ENCODE data around the gene OR4F6. TPM values are rescaled to one million over a fixed set of nuclear protein-coding genes. Genes with fewer than 3 reads are reported as not detected.

OR4F6 gene
- total and polyA plus RNA-seq, 2 donors (not counting 1 experiment from before 2014, with no cell fraction given): not detected

GRCh38 chr15:101813803-101814534, 10.7 kb downstream of the OR4F6 start:
- Mint-ChIP-seq H3K9me3 (ENCODE audit: insufficient read depth) (no peaks in the 10 kb centered on the region), H3K4me3 (no peak overlapping the region), H3K4me1 (no peaks in the 10 kb centered on the region), H3K27me3 (peaks cover 44% of the 10 kb centered on the region), H3K27ac (no peak overlapping the region)
- Histone ChIP-seq H2AFZ (ENCODE audit: insufficient read depth, low read depth, low read length, poor library complexity, severe bottlenecking) (no peak overlapping the region), H3K9me3 (ENCODE audit: control extremely low read depth in 1 of 3, control insufficient read depth in 2 of 3, insufficient read depth in 1 of 3, low read length in 2 of 3) (no peaks in the 10 kb centered on the region), H3K4me1 (ENCODE audit: control insufficient read depth in 2 of 2, insufficient read depth in 2 of 2, low read length in 2 of 2) (no peaks in the 10 kb centered on the region), H3K27ac (ENCODE audit: low read length in 2 of 2) (no peak overlapping the region), H3K4me2 (replicated peaks; ENCODE audit: low read depth, low read length, poor library complexity, severe bottlenecking) (no peak overlapping the region), H3K9ac (ENCODE audit: low read length) (no peak overlapping the region), H3K27me3 (replicated peaks in 1 of 4; ENCODE audit: control extremely low read depth in 1 of 4, control insufficient read depth in 3 of 4, insufficient read depth in 4 of 4, low read length in 3 of 4) (no peaks in the 10 kb centered on the region), H3K4me3 (ENCODE audit: control extremely low read depth in 1 of 5, extremely low read depth in 1 of 5, insufficient read depth in 1 of 5, low read depth in 2 of 5, low read length in 4 of 5) (no peak overlapping the region), H3K36me3 (replicated peaks in 1 of 2; ENCODE audit: control extremely low read depth in 1 of 2, control insufficient read depth in 1 of 2, extremely low read depth in 1 of 2, insufficient read depth in 2 of 2, low read length in 1 of 2) (no peaks in the 10 kb centered on the region), H3K79me2 (ENCODE audit: control insufficient read depth, insufficient read depth, low read length) (no peaks in the 10 kb centered on the region), H4K20me1 (ENCODE audit: control insufficient read depth, insufficient read depth, low read length, poor library complexity, severe bottlenecking) (no peaks in the 10 kb centered on the region)
- ATAC-seq (ENCODE audit: low read depth) (no peak), DNase-seq (no peak)
- CTCF ChIA-PET: no interaction called here
- no peak for TF ChIP-seq EZH2 (IDR thresholded peaks at IDR 0.05; ENCODE audit: borderline replicate concordance, insufficient read depth, low read depth, low read length, poor library complexity, severe bottlenecking)
- intact Hi-C loops (cut with micrococcal nuclease): no loop called here
- POLR2A ChIA-PET: no interaction called here
- 60% methylated on average over 1 of the region's 3 CpGs for WGBS (ENCODE audit: insufficient coverage)

- no peaks in the 10 kb centered on the region for H3K4me1 Mint-ChIP-seq
- H3K27ac Mint-ChIP-seq: no peak overlapping the region
- H3K4me3 Mint-ChIP-seq: no peak overlapping the region
- no peak for TF ChIP-seq EZH2 (IDR thresholded peaks at IDR 0.05; ENCODE audit: borderline replicate concordance, insufficient read depth, low read depth, low read length, poor library complexity, severe bottlenecking)
- no peak for TF ChIP-seq CTCF (IDR thresholded peaks at IDR 0.05)
- H3K27me3 Mint-ChIP-seq: peaks cover 14% of the 10 kb centered on the region
- no peak overlapping the region for H3K27ac ChIP-seq (ENCODE audit: low read length in 2 of 2)
- CTCF ChIA-PET: no interaction called here
- H3K79me2 ChIP-seq (ENCODE audit: control insufficient read depth, insufficient read depth, low read length): no peaks in the 10 kb centered on the region
- H3K9me3 ChIP-seq (ENCODE audit: control extremely low read depth in 1 of 3, control insufficient read depth in 2 of 3, insufficient read depth in 1 of 3, low read length in 2 of 3): no peaks in the 10 kb centered on the region
- no peak for DNase-seq
- POLR2A ChIA-PET: no interaction called here
- H4K20me1 ChIP-seq (ENCODE audit: control insufficient read depth, insufficient read depth, low read length, poor library complexity, severe bottlenecking): no peaks in the 10 kb centered on the region
- intact Hi-C loops (cut with micrococcal nuclease): no loop called here
- no peaks in the 10 kb centered on the region for H3K4me1 ChIP-seq (ENCODE audit: control insufficient read depth in 2 of 2, insufficient read depth in 2 of 2, low read length in 2 of 2)
- no peak overlapping the region for H3K4me3 ChIP-seq (ENCODE audit: control extremely low read depth in 1 of 5, extremely low read depth in 1 of 5, insufficient read depth in 1 of 5, low read depth in 2 of 5, low read length in 4 of 5)
- H2AFZ ChIP-seq (ENCODE audit: insufficient read depth, low read depth, low read length, poor library complexity, severe bottlenecking): no peak overlapping the region
- 75% methylated on average over 2 of the region's 6 CpGs for WGBS (ENCODE audit: insufficient coverage)
- no peak for ATAC-seq (ENCODE audit: low read depth)
- H3K9ac ChIP-seq (ENCODE audit: low read length): no peak overlapping the region
- H3K36me3 ChIP-seq (replicated peaks in 1 of 2; ENCODE audit: control extremely low read depth in 1 of 2, control insufficient read depth in 1 of 2, extremely low read depth in 1 of 2, insufficient read depth in 2 of 2, low read length in 1 of 2): no peaks in the 10 kb centered on the region
- no peaks in the 10 kb centered on the region for H3K9me3 Mint-ChIP-seq (ENCODE audit: insufficient read depth)
- no peak overlapping the region for H3K4me2 ChIP-seq (replicated peaks; ENCODE audit: low read depth, low read length, poor library complexity, severe bottlenecking)
- no peaks in the 10 kb centered on the region for H3K27me3 ChIP-seq (replicated peaks in 1 of 4; ENCODE audit: control extremely low read depth in 1 of 4, control insufficient read depth in 3 of 4, insufficient read depth in 4 of 4, low read length in 3 of 4)
These were observed 17.5 kb downstream of the OR4F6 start for GRCh38 chr15:101820781-101821180.

Measured in B cell (primary cell).